H1 (cell line): ENCODE data around the gene KRT75. TPM values are rescaled to one million over a fixed set of nuclear protein-coding genes. Genes with fewer than 3 reads are reported as not detected.

Experiments used
- CTCF ChIA-PET: fragments of 300-600 bp; sonication (Branson Sonifier 250); formaldehyde crosslinking; loops from one replicate; lab custom pipeline; 2021; ENCODE audit not compliant: partially characterized antibody; lab: Charles Lee
- POLR2A ChIA-PET: fragments of 300-600 bp; sonication (Branson Sonifier 250); formaldehyde crosslinking; loops from one replicate; lab custom pipeline; 2021; ENCODE audit warnings: inconsistent platforms; ENCODE audit not compliant: partially characterized antibody; lab: Charles Lee
- DNase-seq, 2 experiments: peaks; one replicate each; pipeline versions ENCODE4 v3.0.0 to v3.0.0-alpha.2; 2010 to 2022; ENCODE audit warnings: low spot score in 2 of 2, low read depth in 1 of 2, mixed read lengths in 1 of 2
- FAIRE-seq: peaks from 2 replicates; lab custom pipeline; 2011; peaks lifted over from hg19 to GRCh38; lab: Jason Lieb, UNC
- H2AFZ ChIP-seq: 2 replicates; pipeline ENCODE4 v1.8.1; 2012; ENCODE audit warnings: low read length, inconsistent platforms
- H2AK5ac ChIP-seq: 2 replicates; pipeline ENCODE4 v1.6.1; 2013; ENCODE audit warnings: low read depth, low read length
- H2BK120ac ChIP-seq: replicated peaks from 2 replicates; pipeline ENCODE3; 2013; ENCODE audit warnings: low read depth, low read length, inconsistent platforms
- H2BK12ac ChIP-seq: 2 replicates; pipeline ENCODE4 v1.6.1; 2013; ENCODE audit warnings: low read depth, low read length
- H2BK15ac ChIP-seq: 2 replicates; pipeline ENCODE4 v1.6.1; 2013; ENCODE audit warnings: low read length
- H2BK20ac ChIP-seq: 2 replicates; pipeline ENCODE4 v1.6.1; 2013; ENCODE audit warnings: low read length
- H2BK5ac ChIP-seq: 2 replicates; pipeline ENCODE4 v1.6.1; 2013; ENCODE audit warnings: low read depth, low read length
- H3K14ac ChIP-seq: 2 replicates; pipeline ENCODE4 v1.6.1; 2013; ENCODE audit warnings: inconsistent platforms; ENCODE audit not compliant: insufficient read length
- H3K18ac ChIP-seq: 2 replicates; pipeline ENCODE4 v1.6.1; 2013; ENCODE audit warnings: low read length; ENCODE audit errors: extremely low read depth
- H3K23ac ChIP-seq: 2 replicates; pipeline ENCODE4 v1.6.1; 2013; ENCODE audit warnings: inconsistent platforms; ENCODE audit not compliant: insufficient read length
- H3K23me2 ChIP-seq: 2 replicates; pipeline ENCODE4 v1.6.1; 2013; ENCODE audit warnings: low read depth, low read length
- H3K27ac ChIP-seq: 2 replicates; pipeline ENCODE4 v1.6.1; 2011; ENCODE audit warnings: low read depth, low read length, inconsistent platforms
- H3K27me3 ChIP-seq, 4 experiments: replicated peaks in 1 of 4; 1 replicate in 1 of 4; 2 replicates in 3 of 4; pipeline versions ENCODE4 v1.6.1 to v1.8.1; 2011 to 2013; ENCODE audit warnings: low read length in 3 of 4, mild to moderate bottlenecking in 3 of 4, inconsistent platforms in 2 of 4, mixed read lengths in 2 of 4, moderate library complexity in 1 of 4; ENCODE audit not compliant: control insufficient read depth in 3 of 4, insufficient read depth in 3 of 4; ENCODE audit errors: extremely low read depth in 1 of 4
- H3K36me3 ChIP-seq, 4 experiments: 2 replicates each; pipeline versions ENCODE4 v1.6.1 to v1.8.1; 2011 to 2013; ENCODE audit warnings: mild to moderate bottlenecking in 4 of 4, low read length in 3 of 4, moderate library complexity in 2 of 4, control low read depth in 1 of 4, inconsistent platforms in 1 of 4; ENCODE audit not compliant: insufficient read depth in 4 of 4, control insufficient read depth in 2 of 4
- H3K4ac ChIP-seq: replicated peaks from 2 replicates; pipeline ENCODE3; 2013; ENCODE audit warnings: low read length, low read depth, mixed read lengths, inconsistent platforms; ENCODE audit not compliant: insufficient read length
- H3K4me1 ChIP-seq, 4 experiments: replicated peaks in 1 of 4; 1 replicate in 1 of 4; 2 replicates in 3 of 4; pipeline versions ENCODE4 v1.6.1 to v1.8.1; 2011 to 2013; ENCODE audit warnings: low read length in 3 of 4, inconsistent platforms in 2 of 4, mixed read lengths in 1 of 4; ENCODE audit not compliant: insufficient read depth in 4 of 4, control insufficient read depth in 3 of 4
- H3K4me2 ChIP-seq, 2 experiments: 2 replicates each; pipeline versions ENCODE4 v1.6.1 to v1.8.1; 2011 to 2013; ENCODE audit warnings: low read depth in 2 of 2, low read length in 2 of 2, control low read depth in 1 of 2, inconsistent platforms in 1 of 2, mild to moderate bottlenecking in 1 of 2; ENCODE audit not compliant: insufficient read depth in 1 of 2
- H3K4me3 ChIP-seq, 4 experiments: fragments of 200-600, 300-600 bp in 1 of 4; sonication (generic), shearing (Covaris generic), sonication (Bioruptor Twin) in 1 of 4; 2 replicates each; pipeline versions ENCODE4 v1.5.1 to v1.8.1; 2011 to 2016; ENCODE audit warnings: low read length in 4 of 4, low read depth in 3 of 4, control low read depth in 2 of 4, inconsistent platforms in 2 of 4, mild to moderate bottlenecking in 2 of 4, mixed read lengths in 1 of 4, moderate library complexity in 1 of 4; ENCODE audit not compliant: insufficient read depth in 2 of 4; ENCODE audit errors: extremely low read depth in 1 of 4
- H3K56ac ChIP-seq: replicated peaks from 2 replicates; pipeline ENCODE3; 2013; ENCODE audit warnings: low read depth, mild to moderate bottlenecking, mixed read lengths, low read length, inconsistent platforms; ENCODE audit not compliant: insufficient read length
- H3K79me1 ChIP-seq: 2 replicates; pipeline ENCODE4 v1.6.1; 2013; ENCODE audit warnings: low read depth, low read length, control low read depth
- H3K79me2 ChIP-seq, 2 experiments: 2 replicates each; pipeline versions ENCODE4 v1.6.1 to v1.8.1; 2012 to 2013; ENCODE audit warnings: low read length in 2 of 2, mild to moderate bottlenecking in 2 of 2, inconsistent platforms in 1 of 2; ENCODE audit not compliant: insufficient read depth in 2 of 2, control insufficient read depth in 1 of 2
- H3K9ac ChIP-seq, 4 experiments: replicated peaks in 1 of 4; 1 replicate in 1 of 4; 2 replicates in 3 of 4; pipeline versions ENCODE4 v1.6.1 to v1.8.1; 2011 to 2013; ENCODE audit warnings: low read depth in 3 of 4, low read length in 3 of 4, control low read depth in 2 of 4, mild to moderate bottlenecking in 2 of 4, moderate library complexity in 2 of 4, inconsistent platforms in 1 of 4; ENCODE audit errors: extremely low read depth in 1 of 4
- H3K9me3 ChIP-seq, 2 experiments: 2 replicates each; pipeline versions ENCODE4 v1.6.1 to v1.8.1; 2012 to 2013; ENCODE audit warnings: mild to moderate bottlenecking in 2 of 2, moderate library complexity in 2 of 2, control low read depth in 1 of 2, inconsistent platforms in 1 of 2, low read depth in 1 of 2, low read length in 1 of 2, mixed read lengths in 1 of 2; ENCODE audit not compliant: insufficient read depth in 2 of 2
- H4K20me1 ChIP-seq, 2 experiments: replicated peaks in 1 of 2; 2 replicates each; pipeline versions ENCODE3 to v1.8.1; 2011 to 2013; ENCODE audit warnings: inconsistent platforms in 2 of 2, low read length in 2 of 2, mild to moderate bottlenecking in 1 of 2; ENCODE audit not compliant: insufficient read depth in 2 of 2, control insufficient read depth in 1 of 2
- H4K5ac ChIP-seq: 2 replicates; pipeline ENCODE4 v1.6.1; 2013; ENCODE audit warnings: low read length, low read depth, mixed read lengths, inconsistent platforms; ENCODE audit not compliant: insufficient read length
- H4K8ac ChIP-seq: 2 replicates; pipeline ENCODE4 v1.8.0; 2013; ENCODE audit warnings: mild to moderate bottlenecking, moderate library complexity, low read length, inconsistent platforms; ENCODE audit not compliant: insufficient read depth; ENCODE audit errors: extremely low read depth
- H4K91ac ChIP-seq: replicated peaks from 2 replicates; pipeline ENCODE3; 2013; ENCODE audit warnings: low read length, mixed read lengths, inconsistent platforms; ENCODE audit not compliant: insufficient read length
- ATF2 ChIP-seq: IDR thresholded peaks from 2 replicates; pipeline ENCODE4 v1.6.1; 2012; ENCODE audit warnings: low read length, inconsistent platforms
- BACH1 ChIP-seq: IDR thresholded peaks from 2 replicates; pipeline ENCODE4 v1.6.1; 2012; ENCODE audit warnings: low read length, improper control_type of control experiment
- CBX5 ChIP-seq: fragments of 300-800, 300-1000 bp; sonication (generic); IDR thresholded peaks from 2 replicates; pipeline ENCODE4 v1.7.1; 2016; ENCODE audit warnings: antibody characterized with exemption, low read length, low read depth
- CHD1 ChIP-seq: IDR thresholded peaks from 2 replicates; pipeline ENCODE4 v1.6.1; 2012; ENCODE audit warnings: low read depth, low read length, improper control_type of control experiment
- FOSL1 ChIP-seq: IDR thresholded peaks from 2 replicates; pipeline ENCODE4 v1.6.1; 2011; ENCODE audit warnings: mild to moderate bottlenecking, low read depth, low read length, moderate library complexity; ENCODE audit not compliant: insufficient read depth
- JUND ChIP-seq: IDR thresholded peaks from 2 replicates; pipeline ENCODE4 v1.6.1; 2011; ENCODE audit warnings: mild to moderate bottlenecking, improper control_type of control experiment, low read length
- MAFK ChIP-seq: IDR thresholded peaks from 2 replicates; pipeline ENCODE4 v1.6.1; 2012; ENCODE audit warnings: low read depth, mild to moderate bottlenecking, improper control_type of control experiment, low read length
- NRF1 ChIP-seq: IDR thresholded peaks from 2 replicates; pipeline ENCODE4 v1.6.1; 2011; ENCODE audit warnings: mild to moderate bottlenecking, low read depth, low read length, improper control_type of control experiment
- RAD21 ChIP-seq, 2 experiments: IDR thresholded peaks in 1 of 2; conservative IDR thresholded peaks in 1 of 2; 2 replicates each; pipeline ENCODE4 v1.6.1; 2011; ENCODE audit warnings: low read depth in 2 of 2, low read length in 2 of 2, improper control_type of control experiment in 1 of 2, inconsistent platforms in 1 of 2, mild to moderate bottlenecking in 1 of 2, moderate library complexity in 1 of 2
- RBBP5 ChIP-seq: IDR thresholded peaks from 2 replicates; pipeline ENCODE4 v1.7.1; 2012; ENCODE audit warnings: low read depth, mild to moderate bottlenecking, inconsistent platforms, low read length, moderate library complexity, borderline replicate concordance
- TCF12 ChIP-seq: IDR thresholded peaks from 2 replicates; pipeline ENCODE4 v1.6.1; 2011; ENCODE audit warnings: low read depth, mild to moderate bottlenecking, low read length
- WGBS, 2 experiments: shearing (Covaris generic) in 1 of 2; methylation state at CpG; one replicate each; pipeline versions ENCODE4 v1.1.6 to v1.1.7; 2013 to 2015; ENCODE audit warnings: low lambda C conversion rate in 2 of 2, mixed read lengths in 2 of 2, inconsistent platforms in 1 of 2, low coverage in 1 of 2, missing lambda C conversion rate in 1 of 2; ENCODE audit not compliant: insufficient replicate concordance in 2 of 2, insufficient coverage in 1 of 2, insufficient read length in 1 of 2; ENCODE audit errors: extremely low coverage in 1 of 2, missing lambda C conversion rate in 1 of 2; 5-methylcytosine and 5-hydroxymethylcytosine counted together
- polyA plus RNA-seq, 7 experiments: library from polyadenylated mRNA; depleted of rRNA in 3 of 7; stranded (reverse) in 5 of 7; unstranded in 2 of 7; fragments of >200 nt in 5 of 7; fragments of 200-250 nt in 2 of 7; gene quantifications; 1 replicate in 5 of 7; 2 replicates in 1 of 7; 4 replicates in 1 of 7; pipeline versions ENCODE4 v1.2.1 to v1.2.3, GENCODE V29; 2011 to 2013; ENCODE audit warnings: missing spikeins in 2 of 7, mixed read lengths in 2 of 7
- total RNA-seq: library from RNA; stranded (reverse); fragmentation: NEBNext Ultra II Directional; extraction: Animal tissue kit (Norgen Biotek cat#: 25700); gene quantifications from 2 replicates; pipeline ENCODE4 v1.2.1, GENCODE V29; 2021

The KRT75 gene
- total and polyA plus RNA-seq, 2 of the 8 experiments (the other 6 are each of a cell fraction or from before 2014, with no cell fraction given) = not detected

- no peak overlapping the region for H2AFZ ChIP-seq
- no peaks in the 10 kb centered on the region for H4K20me1 ChIP-seq
- H4K91ac ChIP-seq = no peak overlapping the region
- H3K27me3 ChIP-seq = no peaks in the 10 kb centered on the region; a peak in 2 of 7 replicates
- no peak overlapping the region for H2BK20ac ChIP-seq
- H3K9me3 ChIP-seq = no peaks in the 10 kb centered on the region
- no peak for DNase-seq
- H3K4me1 ChIP-seq = no peaks in the 10 kb centered on the region
- no peak overlapping the region for H3K27ac ChIP-seq
- no peak overlapping the region for H3K18ac ChIP-seq
- no peak overlapping the region for H3K23ac ChIP-seq
- H3K4ac ChIP-seq = no peak overlapping the region
- no peak overlapping the region for H3K9ac ChIP-seq
- H2BK5ac ChIP-seq = no peak overlapping the region
- no peaks in the 10 kb centered on the region for H3K79me1 ChIP-seq
- H4K5ac ChIP-seq = no peak overlapping the region
- H3K4me3 ChIP-seq = no peak overlapping the region
- no peak overlapping the region for H2BK12ac ChIP-seq
- ChIA-PET POLR2A (interaction anchor here (1.0 kb wide), 1 partner anchor 19 kb away, joined by 3 read pairs; no protein-coding TSS in a partner anchor), CTCF (interaction anchor here (0.8 to 5.3 kb wide), 4 partner anchors 23 to 109 kb away, joined by 3 to 23 read pairs (median 5); no protein-coding TSS in a partner anchor)
- no peak for FAIRE-seq
- WGBS, 2 experiments = 85% methylated on average over 9 of the region's 9 CpGs; no CpG with 5 or more reads in 1 of the 2 experiments
- no peak overlapping the region for H2BK15ac ChIP-seq
- H3K23me2 ChIP-seq = no peaks in the 10 kb centered on the region
- H2BK120ac ChIP-seq = no peak overlapping the region
- no peak overlapping the region for H3K4me2 ChIP-seq
- H3K79me2 ChIP-seq = no peaks in the 10 kb centered on the region
- no peak overlapping the region for H2AK5ac ChIP-seq
- H3K36me3 ChIP-seq = no peaks in the 10 kb centered on the region
- H3K14ac ChIP-seq = no peak overlapping the region
- H4K8ac ChIP-seq = no peak overlapping the region
- no peak overlapping the region for H3K56ac ChIP-seq
- TF ChIP-seq BACH1 (no peak), ATF2 (no peak), CBX5 (no peak), RBBP5 (no peak), MAFK (no peak), RAD21 (IDR thresholded peaks at IDR 0.05 in 1 of 2, conservative IDR thresholded peaks at IDR 0.05 in 1 of 2; ENCODE audit: low read depth in 2 of 2, low read length in 2 of 2) (no peak), TCF12 (no peak), CHD1 (no peak), JUND (no peak), FOSL1 (no peak), NRF1 (no peak)
Measured at GRCh38 chr12:52436000-52436827, 2.0 kb upstream of the KRT75 start.
